Lung (tissue), 12 donors: ENCODE results near the gene CSMD2. TPM values are rescaled to one million over a fixed set of nuclear protein-coding genes. Genes with fewer than 3 reads are reported as not detected.

ENCODE experiments used
- ATAC-seq: fragments of 200-7000 bp; cut with Tn5 transposase; one replicate; pipeline ENCODE4 v1.9.1; 2020; ENCODE audit warnings: moderate number of reproducible peaks; ENCODE audit not compliant: insufficient read depth, low FRiP score
- DNase-seq, 3 donors: peaks; one replicate each; pipeline ENCODE4 v3.0.0-alpha.2; 2013 to 2017
- H3K27ac ChIP-seq, 2 donors: one replicate each; pipeline ENCODE4 v1.5.1; 2013; ENCODE audit warnings: mild to moderate bottlenecking in 2 of 2, moderate library complexity in 2 of 2, control low read depth in 1 of 2, inconsistent platforms in 1 of 2, low read depth in 1 of 2, low read length in 1 of 2
- H3K27me3 ChIP-seq, 3 donors: one replicate each; pipeline ENCODE4 v1.5.1; 2013; ENCODE audit warnings: low read length in 2 of 3; ENCODE audit not compliant: control insufficient read depth in 3 of 3, insufficient read depth in 3 of 3
- H3K36me3 ChIP-seq, 4 donors: one replicate each; pipeline ENCODE4 v1.5.1; 2013; ENCODE audit warnings: low read length in 4 of 4, mild to moderate bottlenecking in 1 of 4, moderate library complexity in 1 of 4; ENCODE audit not compliant: control insufficient read depth in 4 of 4, insufficient read depth in 4 of 4
- H3K4me1 ChIP-seq, 5 donors: one replicate each; pipeline ENCODE4 v1.5.1; 2013; ENCODE audit warnings: low read length in 5 of 5, mild to moderate bottlenecking in 2 of 5, moderate library complexity in 1 of 5; ENCODE audit not compliant: control insufficient read depth in 5 of 5, insufficient read depth in 5 of 5
- H3K4me3 ChIP-seq: one replicate; pipeline ENCODE4 v1.5.1; 2013; ENCODE audit warnings: mild to moderate bottlenecking, control low read depth, moderate library complexity
- H3K9ac ChIP-seq, 2 donors: one replicate each; pipeline ENCODE4 v1.5.1; 2013; ENCODE audit warnings: low read length in 2 of 2, control low read depth in 1 of 2; ENCODE audit not compliant: insufficient read depth in 1 of 2
- H3K9me3 ChIP-seq, 4 donors: one replicate each; pipeline ENCODE4 v1.5.1; 2013; ENCODE audit warnings: low read length in 3 of 4, mild to moderate bottlenecking in 1 of 4, moderate library complexity in 1 of 4; ENCODE audit not compliant: control insufficient read depth in 4 of 4, insufficient read depth in 3 of 4
- CTCF ChIP-seq: IDR thresholded peaks from 2 replicates; pipeline ENCODE4 v1.5.1; 2012; ENCODE audit warnings: mild to moderate bottlenecking; ENCODE audit errors: control extremely low read depth, extremely low read depth
- WGBS, 2 donors: extraction: QIAGEN DNeasy Blood & Tissue Kit; methylation state at CpG; one replicate each; pipeline ENCODE4 v1.1.7; 2013; 5-methylcytosine and 5-hydroxymethylcytosine counted together
- polyA plus RNA-seq, 2 donors: library from polyadenylated mRNA; stranded (reverse); fragments of 200-250 nt; gene quantifications; one replicate each; pipeline ENCODE4 v1.2.1, GENCODE V29; 2013
- total RNA-seq, 2 donors: library from RNA; depleted of rRNA in 1 of 2; stranded (reverse); fragments of >200 nt in 1 of 2; gene quantifications; one replicate each; pipeline ENCODE4 v1.2.1, GENCODE V29; 2014 to 2021
- donor health status: control.
- donor health status: control.
- donor health status: Bipolar disorder and iron deficiency.
- donor health status: healthy.
- donor health status: DM: yes; HTN: yes; CAD: no.

CSMD2 gene
- total and polyA plus RNA-seq, 4 donors: 0.11 to 1.2 (median 0.39) TPM

GRCh38 chr1:33630686-33631085 lies 534.3 kb downstream of the CSMD2 start:
- 69 to 87% methylated on average over 1 of the region's 1 CpG for WGBS, 2 donors
- no peak overlapping the region for H3K4me3 ChIP-seq
- peaks cover 0 to 17% (median 5%) of the 10 kb centered on the region in 3 donors for H3K27me3 ChIP-seq
- DNase-seq: no peak
- no peak overlapping the region for H3K9ac ChIP-seq
- H3K36me3 ChIP-seq: no peaks in the 10 kb centered on the region
- H3K9me3 ChIP-seq: peaks cover 0 to 3% (median 0%) of the 10 kb centered on the region in 4 donors
- ATAC-seq: no peak
- peaks cover 0 to 3% (median 0%) of the 10 kb centered on the region in 5 donors for H3K4me1 ChIP-seq
- TF ChIP-seq CTCF: no peak
- no peak overlapping the region for H3K27ac ChIP-seq

GRCh38 chr1:33626801-33627200 lies 538.2 kb downstream of the CSMD2 start:
- 76 to 83% methylated on average over 4 of the region's 4 CpGs for WGBS, 2 donors
- no peak for TF ChIP-seq CTCF
- DNase-seq: no peak

GRCh38 chr1:33624991-33625870 lies 539.8 kb downstream of the CSMD2 start:
- no peaks in the 10 kb centered on the region for H3K4me1 ChIP-seq
- no peak overlapping the region for H3K4me3 ChIP-seq
- H3K9ac ChIP-seq: no peak overlapping the region
- no peak overlapping the region for H3K27ac ChIP-seq
- no peak for TF ChIP-seq CTCF
- H3K36me3 ChIP-seq: no peaks in the 10 kb centered on the region
- H3K27me3 ChIP-seq: peaks cover 0 to 14% (median 5%) of the 10 kb centered on the region in 3 donors
- WGBS, 2 donors: 90 to 94% methylated on average over 35 of the region's 35 CpGs
- no peaks in the 10 kb centered on the region for H3K9me3 ChIP-seq
- DNase-seq (no peak), ATAC-seq (no peak)

More at GRCh38 chr1:33626801-33627200, 538.2 kb downstream of the CSMD2 start:
- Histone ChIP-seq H3K27ac (no peak overlapping the region), H3K4me3 (no peak overlapping the region), H3K9ac (no peak overlapping the region), H3K36me3 (no peaks in the 10 kb centered on the region), H3K4me1 (no peaks in the 10 kb centered on the region), H3K9me3 (no peaks in the 10 kb centered on the region), H3K27me3 (peaks cover 0 to 14% (median 5%) of the 10 kb centered on the region in 3 donors)
- no peak for ATAC-seq
